ENCODE data around the gene KCNMB3.

The KCNMB3 gene

DNA sequence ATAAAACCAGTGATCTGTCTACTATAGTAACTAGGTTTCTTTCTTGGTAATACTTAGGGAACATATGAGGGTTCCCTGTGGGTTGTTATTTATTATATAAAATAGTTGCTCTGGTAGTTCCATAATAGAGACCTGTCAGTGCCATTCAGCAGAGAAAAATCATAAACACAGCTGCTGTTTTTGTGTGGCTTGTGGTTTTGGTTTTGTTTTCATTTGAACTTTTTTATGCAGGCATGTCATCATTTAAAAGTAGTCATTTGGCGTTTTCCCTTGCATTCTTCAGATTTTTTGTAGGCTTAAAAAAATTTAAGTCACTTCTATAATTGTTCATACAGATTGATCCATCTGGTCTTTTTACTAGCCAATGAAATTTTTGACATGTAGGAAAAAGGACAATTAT, 54.8 kb downstream of the KCNMB3 start:
- DNase-seq (ENCODE audit: low spot score) = peak; percentile 53

DNA sequence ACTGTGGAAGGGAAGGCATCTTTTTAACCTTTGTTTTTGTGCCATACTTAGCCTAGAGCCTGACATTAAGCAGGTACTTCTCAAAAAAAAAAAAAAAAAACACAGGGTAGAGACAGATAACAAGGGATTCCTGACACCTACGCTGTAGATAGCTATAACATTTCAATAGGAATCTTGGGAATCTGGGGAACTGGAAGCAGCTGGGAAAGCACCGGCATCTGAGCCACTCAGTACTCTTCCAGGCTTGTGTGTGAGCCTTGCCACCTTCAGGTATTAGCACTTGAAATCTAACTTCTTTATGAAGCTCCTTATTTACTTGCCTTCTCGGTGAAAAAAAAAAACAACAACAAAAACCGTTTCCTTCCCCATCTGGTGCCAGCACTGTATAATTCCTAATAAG, 56.0 kb downstream of the KCNMB3 start:
- no peak for DNase-seq (ENCODE audit: low spot score)

Measured in AG08395 (cell line).